Measurements from ENCODE around the gene ZNF536.

DNA sequence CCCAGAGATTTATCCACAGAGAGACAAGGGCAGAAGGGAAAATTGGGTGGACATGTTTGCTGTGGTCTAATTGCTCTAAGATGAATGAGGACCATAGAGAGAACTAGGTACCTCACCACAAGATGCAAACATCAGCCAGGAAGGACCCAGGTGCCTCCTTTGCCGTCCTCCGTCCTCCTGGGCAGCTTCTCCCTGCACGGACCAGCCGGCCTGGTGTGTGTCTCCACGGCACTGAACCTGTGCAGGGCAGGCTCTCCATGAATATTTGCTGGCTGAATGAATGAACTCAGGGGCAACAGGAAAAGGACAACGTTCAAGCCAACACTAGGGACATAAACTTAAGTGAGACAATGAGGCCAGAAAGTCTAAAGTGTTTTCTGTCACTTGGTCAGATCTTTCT lies 143.9 kb downstream of the ZNF536 start:
- TF ChIP-seq, protein P1, sequence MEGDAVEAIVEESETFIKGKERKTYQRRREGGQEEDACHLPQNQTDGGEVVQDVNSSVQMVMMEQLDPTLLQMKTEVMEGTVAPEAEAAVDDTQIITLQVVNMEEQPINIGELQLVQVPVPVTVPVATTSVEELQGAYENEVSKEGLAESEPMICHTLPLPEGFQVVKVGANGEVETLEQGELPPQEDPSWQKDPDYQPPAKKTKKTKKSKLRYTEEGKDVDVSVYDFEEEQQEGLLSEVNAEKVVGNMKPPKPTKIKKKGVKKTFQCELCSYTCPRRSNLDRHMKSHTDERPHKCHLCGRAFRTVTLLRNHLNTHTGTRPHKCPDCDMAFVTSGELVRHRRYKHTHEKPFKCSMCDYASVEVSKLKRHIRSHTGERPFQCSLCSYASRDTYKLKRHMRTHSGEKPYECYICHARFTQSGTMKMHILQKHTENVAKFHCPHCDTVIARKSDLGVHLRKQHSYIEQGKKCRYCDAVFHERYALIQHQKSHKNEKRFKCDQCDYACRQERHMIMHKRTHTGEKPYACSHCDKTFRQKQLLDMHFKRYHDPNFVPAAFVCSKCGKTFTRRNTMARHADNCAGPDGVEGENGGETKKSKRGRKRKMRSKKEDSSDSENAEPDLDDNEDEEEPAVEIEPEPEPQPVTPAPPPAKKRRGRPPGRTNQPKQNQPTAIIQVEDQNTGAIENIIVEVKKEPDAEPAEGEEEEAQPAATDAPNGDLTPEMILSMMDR (IDR thresholded peaks at IDR 0.05) = no peak
- no peak for TF ChIP-seq POLR2A (IDR thresholded peaks at IDR 0.05)

Measured in Peyer's patch (tissue), 4 donors.